Fibroblast of mammary gland (primary cell): Measurements from ENCODE around the gene DBI.

Source experiments
- DNase-seq: peaks from one replicate; pipeline ENCODE4 v3.0.0-alpha.2; 2010; ENCODE audit warnings: low read depth
- H3K4me3 ChIP-seq: 2 replicates; pipeline ENCODE4 v1.5.1; 2011; ENCODE audit warnings: low read depth, mild to moderate bottlenecking, low read length, moderate library complexity; ENCODE audit not compliant: control insufficient read depth
- CTCF ChIP-seq: conservative IDR thresholded peaks from 2 replicates; pipeline ENCODE4 v1.5.1; 2011; ENCODE audit warnings: low read depth, low read length, inconsistent platforms; ENCODE audit not compliant: control insufficient read depth, insufficient read depth

DBI gene

DNA sequence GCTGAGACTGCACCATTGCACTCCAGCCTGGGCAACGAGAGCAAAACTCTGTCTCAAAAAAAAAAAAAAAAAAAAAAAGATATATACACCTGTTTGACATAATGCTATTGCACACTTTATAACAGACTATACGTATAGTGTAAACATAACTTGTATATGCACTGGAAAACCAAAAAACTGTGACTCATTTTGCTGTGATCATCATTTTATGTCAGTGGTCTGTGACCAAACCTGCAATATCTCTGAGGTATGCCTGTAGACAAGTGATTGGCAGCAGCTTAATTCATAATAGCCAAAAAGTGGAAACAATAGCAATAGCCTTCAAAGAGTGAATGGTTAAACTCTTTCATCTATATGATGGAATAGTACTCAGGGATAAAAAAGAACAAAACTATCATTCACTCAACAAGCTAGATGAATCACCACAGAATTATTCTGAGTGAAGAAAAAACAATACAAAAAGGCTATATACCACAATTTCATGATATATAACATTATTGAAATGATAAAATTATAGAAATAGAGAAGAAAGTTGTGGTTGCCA is 6.3 kb upstream of the DBI start:
- no peak for DNase-seq
- H3K4me3 ChIP-seq = no peak overlapping the region
- TF ChIP-seq CTCF = no peak

- no peak for DNase-seq
- TF ChIP-seq CTCF = no peak
These were observed 2.0 kb upstream of the DBI start for GRCh38 chr2:119364798-119365197.

DNA sequence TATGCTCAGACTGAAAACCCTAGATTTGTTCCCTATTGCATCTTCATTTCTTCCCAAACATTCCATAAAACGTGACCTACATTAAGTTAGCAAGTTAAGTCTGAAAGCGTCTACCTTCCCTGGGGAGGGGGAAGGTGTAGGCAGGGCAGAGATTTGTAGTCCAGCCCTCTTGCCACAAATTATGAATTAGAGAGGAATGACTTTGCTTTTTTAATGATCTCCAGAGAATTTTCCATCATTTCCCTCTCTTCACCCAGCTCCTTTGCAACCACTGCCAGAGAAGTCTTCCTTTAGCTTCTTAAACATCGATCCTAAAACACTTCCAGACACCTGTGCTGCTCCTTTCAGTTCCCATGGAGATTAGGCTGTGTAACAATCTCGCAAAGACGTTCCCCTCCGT is 1.3 kb upstream of the DBI start:
- no peak for TF ChIP-seq CTCF
- no peak for DNase-seq
- H3K4me3 ChIP-seq = peak overlapping the region; percentile 97

More at GRCh38 chr2:119364798-119365197, 2.0 kb upstream of the DBI start:
- no peak overlapping the region for H3K4me3 ChIP-seq

DNA sequence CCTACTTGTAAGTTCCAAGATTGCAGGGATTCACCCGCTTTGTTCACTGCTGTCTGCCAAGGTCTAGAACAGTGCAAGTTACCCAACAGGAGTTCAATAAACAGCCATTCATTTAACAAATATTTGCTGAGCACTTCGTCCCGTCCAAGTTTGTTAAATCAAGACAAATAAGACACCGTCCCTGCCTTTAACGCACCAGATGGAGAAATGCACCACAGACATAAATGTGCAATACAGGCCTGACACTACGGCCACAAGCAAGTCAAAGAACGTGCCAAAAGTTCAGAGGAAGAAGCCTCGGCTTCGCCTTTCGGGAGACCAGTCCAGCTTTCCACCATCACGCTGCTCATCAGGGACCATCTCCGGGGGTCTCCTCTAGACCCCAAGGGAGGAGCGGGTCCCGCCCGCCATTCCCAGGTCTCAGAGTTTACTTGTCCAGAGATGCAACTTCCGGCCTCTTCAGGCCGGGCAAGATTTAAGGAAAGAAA is 572 bp upstream of the DBI start:
- TF ChIP-seq CTCF = no peak
- DNase-seq = peak; percentile 50
- H3K4me3 ChIP-seq = peak overlapping the region; percentile 97

DNA sequence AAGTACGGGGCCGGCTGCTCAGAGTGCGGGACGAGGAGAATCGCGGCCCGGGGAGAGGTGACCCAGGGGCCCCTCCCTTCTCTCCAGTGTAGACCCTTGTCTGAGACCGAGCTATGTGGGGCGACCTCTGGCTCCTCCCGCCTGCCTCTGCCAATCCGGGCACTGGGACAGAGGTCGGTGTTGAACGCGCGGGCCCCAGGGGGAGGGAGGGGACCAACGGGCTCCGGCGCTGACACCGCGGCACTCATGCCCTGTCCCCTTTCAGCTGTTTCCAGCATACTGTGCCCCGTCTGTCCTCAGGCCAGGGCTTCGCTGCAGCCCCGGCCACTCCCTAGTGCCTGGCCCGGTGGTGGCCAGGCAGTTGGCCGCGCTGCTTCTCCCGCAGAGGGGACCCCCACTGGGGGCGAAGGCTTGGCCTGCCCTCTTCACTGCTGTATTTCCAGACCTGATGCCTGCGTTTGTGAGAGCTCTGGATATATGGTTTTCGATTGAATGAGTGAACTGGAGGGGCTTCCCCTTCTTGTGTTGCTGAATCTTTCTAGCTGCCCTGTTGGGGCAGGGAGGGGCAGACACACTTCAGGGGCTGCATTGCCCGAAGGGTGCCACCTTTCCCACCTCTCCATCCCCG is 809 bp downstream of the DBI start:
- peak overlapping the region; percentile 97 for H3K4me3 ChIP-seq
- peak; percentile 11 for DNase-seq
- no peak for TF ChIP-seq CTCF

DNA sequence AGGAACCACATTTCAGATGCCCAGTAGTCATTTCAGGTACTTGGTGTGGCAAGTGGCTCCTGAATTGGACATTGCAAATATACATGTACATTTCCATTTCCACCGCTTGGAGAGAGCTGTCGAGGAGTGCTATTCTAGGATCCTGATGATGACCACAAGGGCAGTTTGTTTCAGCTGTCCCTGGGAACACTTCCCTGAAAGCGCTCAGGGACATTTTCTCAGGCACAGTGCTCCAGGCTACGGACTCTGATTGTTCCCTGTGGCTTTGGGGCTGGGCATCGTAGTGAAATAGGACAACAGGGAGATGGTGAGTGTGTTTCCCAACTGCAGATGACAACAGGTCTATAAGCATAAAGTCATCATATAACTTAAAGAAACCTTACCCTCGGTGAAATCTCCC is 3.1 kb downstream of the DBI start:
- no peak overlapping the region for H3K4me3 ChIP-seq
- TF ChIP-seq CTCF = no peak
- no peak for DNase-seq
